ENCODE data around the gene CACNA1C.

GRCh38 chr12:2276288-2277033 lies 223.7 kb downstream of the CACNA1C start:
- TF ChIP-seq CTCF (IDR thresholded peaks at IDR 0.05) (no peak), POLR2A (IDR thresholded peaks at IDR 0.05) (no peak), EP300 (IDR thresholded peaks at IDR 0.05) (no peak)

All from tibial nerve (tissue), 4 donors.